Effector CD4-positive, alpha-beta T cell (primary cell): ENCODE data around the gene OAS1.

ENCODE experiments used
- DNase-seq: peaks from one replicate; pipeline ENCODE4 v3.0.0-alpha.2; 2020

OAS1 gene

GRCh38 chr12:112967858-112968257, 61.1 kb downstream of the OAS1 start:
- no peak for DNase-seq
